ENCODE data around the gene LIPT2. TPM values are rescaled to one million over a fixed set of nuclear protein-coding genes. Genes with fewer than 3 reads are reported as not detected.

The LIPT2 gene
- total and polyA plus RNA-seq, 2 of the 4 experiments (the other 2 are of a cell fraction): 1.7 to 2.9 TPM

- Histone ChIP-seq H2AFZ (replicated peaks; ENCODE audit: low read length, poor library complexity) (no peak overlapping the region), H3K9me3 (ENCODE audit: control insufficient read depth, insufficient read depth, low read length) (no peaks in the 10 kb centered on the region), H3K27ac (ENCODE audit: insufficient read depth, low read length) (no peak overlapping the region), H3K18ac (ENCODE audit: low read depth, low read length) (no peak overlapping the region), H2BK15ac (ENCODE audit: low read depth, low read length) (no peak overlapping the region), H2BK120ac (ENCODE audit: low read depth, low read length) (no peak overlapping the region), H4K8ac (ENCODE audit: low read depth in 2 of 2, low read length in 2 of 2) (no peak overlapping the region), H3K4me3 (ENCODE audit: insufficient read depth, low read depth, low read length) (no peak overlapping the region), H2AK5ac (ENCODE audit: low read depth, low read length) (no peak overlapping the region), H3K56ac (ENCODE audit: extremely low read depth, insufficient read depth, low read length) (no peak overlapping the region), H4K91ac (ENCODE audit: insufficient read depth, low read depth, low read length) (no peak overlapping the region), H3K79me1 (ENCODE audit: low read depth in 1 of 2, low read length in 2 of 2) (no peaks in the 10 kb centered on the region), H2BK20ac (ENCODE audit: low read depth, low read length) (no peak overlapping the region), H2AK9ac (replicated peaks; ENCODE audit: low read depth, low read length, poor library complexity) (no peak overlapping the region), H4K20me1 (ENCODE audit: insufficient read depth, low read length) (no peaks in the 10 kb centered on the region), H3K23ac (ENCODE audit: low read depth, low read length) (no peak overlapping the region), H3K4me2 (ENCODE audit: low read depth, low read length) (no peak overlapping the region), H3K27me3 (ENCODE audit: control insufficient read depth, insufficient read depth, low read length) (peaks cover 11% of the 10 kb centered on the region), H3K9ac (ENCODE audit: low read depth, low read length) (no peak overlapping the region), H2BK5ac (ENCODE audit: low read depth, low read length, poor library complexity, severe bottlenecking) (no peak overlapping the region), H3K36me3 (ENCODE audit: control insufficient read depth, insufficient read depth, low read length) (no peaks in the 10 kb centered on the region), H3K4me1 (ENCODE audit: control insufficient read depth, insufficient read depth, low read length) (no peaks in the 10 kb centered on the region), H3K4ac (ENCODE audit: low read depth, low read length) (no peak overlapping the region), H4K5ac (ENCODE audit: low read depth, low read length) (no peak overlapping the region), H3K9me1 (ENCODE audit: insufficient read depth, low read length) (no peaks in the 10 kb centered on the region), H3K14ac (replicated peaks; ENCODE audit: low read depth, low read length) (no peak overlapping the region)
- ATAC-seq (ENCODE audit: low read depth): no peak
- CTCF ChIA-PET: interaction anchor here (0.6 to 2.4 kb wide), 9 partner anchors 8 to 276 kb away, joined by 3 to 19 read pairs (median 6); no protein-coding TSS in a partner anchor
- TF ChIP-seq MAFK (IDR thresholded peaks at IDR 0.05; ENCODE audit: low read depth, low read length) (no peak), CHD1 (IDR thresholded peaks at IDR 0.05; ENCODE audit: low read depth, low read length) (no peak), POLR2A (IDR thresholded peaks at IDR 0.05; ENCODE audit: low read depth, low read length) (no peak), NFE2L2 (IDR thresholded peaks at IDR 0.05; ENCODE audit: low read depth, low read length) (no peak), BHLHE40 (IDR thresholded peaks at IDR 0.05; ENCODE audit: low read depth, low read length) (no peak), MAZ (IDR thresholded peaks at IDR 0.05; ENCODE audit: borderline replicate concordance, low read depth, low read length) (no peak), SMC3 (IDR thresholded peaks at IDR 0.05; ENCODE audit: low read depth, low read length) (no peak), MXI1 (IDR thresholded peaks at IDR 0.05; ENCODE audit: borderline replicate concordance, low read depth, low read length) (no peak)
- no peak for DNase-seq
- dilution Hi-C loops (cut with HindIII; ENCODE audit: low sequenced_read_pairs, unreplicated experiment): no loop called here
- POLR2A ChIA-PET (ENCODE audit: unreplicated experiment): interaction anchor here (0.9 kb wide), 1 partner anchor 195 kb away, joined by 3 read pairs; no protein-coding TSS in a partner anchor
- intact Hi-C loops (cut with micrococcal nuclease): no loop called here
- no TSS peak for BruUV-seq (replicated peaks)
- WGBS, 2 experiments (ENCODE audit: extremely low coverage in 2 of 2, insufficient read length in 1 of 2): no CpG with 5 or more reads among the region's 6 CpGs
- in situ Hi-C loops (cut with MboI; ENCODE audit: low sequenced_read_pairs): loop anchor here (5.0 kb wide), 2 partner anchors 122 to 193 kb away; no protein-coding TSS in a partner anchor
These were observed 43.2 kb downstream of the LIPT2 start for GRCh38 chr11:74450318-74450717.

Measured in IMR-90 (cell line).